Pancreas (tissue), 10 donors: ENCODE data around the gene TSNAX. TPM values are rescaled to one million over a fixed set of nuclear protein-coding genes. Genes with fewer than 3 reads are reported as not detected.

Source experiments
- ATAC-seq, 4 donors: fragments of 200-7000 bp; cut with Tn5 transposase; one replicate each; pipeline versions ENCODE4 v1.8.0 to v1.9.1; 2020; ENCODE audit warnings: mild to moderate bottlenecking in 4 of 4, moderate library complexity in 4 of 4
- DNase-seq, 6 donors: peaks; one replicate each; pipeline ENCODE4 v3.0.0-alpha.2; 2020
- FAIRE-seq: peaks from 2 replicates; lab custom pipeline; 2012; peaks lifted over from hg19 to GRCh38; lab: Jason Lieb, UNC
- H3K27ac ChIP-seq, 4 donors: fragments of 200-600 bp; sonication (generic); 1 replicate in 3 of 4; 2 replicates in 1 of 4; pipeline versions ENCODE4 v1.5.0 to v1.8.0; 2020
- H3K27me3 ChIP-seq, 4 donors: fragments of 200-600 bp; one replicate each; pipeline ENCODE4 v1.8.0; 2021
- H3K36me3 ChIP-seq, 3 donors: fragments of 200-600 bp; sonication (generic) in 1 of 3; one replicate each; pipeline versions ENCODE4 v1.5.0 to v1.8.0; 2020 to 2021
- H3K4me1 ChIP-seq, 3 donors: fragments of 200-600 bp; one replicate each; pipeline ENCODE4 v1.8.0; 2021
- H3K4me3 ChIP-seq, 4 donors: fragments of 200-600 bp; sonication (generic) in 2 of 4; one replicate each; pipeline versions ENCODE4 v1.5.0 to v1.8.0; 2020 to 2021
- H3K9me3 ChIP-seq, 4 donors: fragments of 200-600 bp; one replicate each; pipeline ENCODE4 v1.8.0; 2021
- WGBS, 2 donors: extraction: QIAGEN DNeasy Blood & Tissue Kit; methylation state at CpG; one replicate each; pipeline ENCODE4 v1.1.7; 2013; 5-methylcytosine and 5-hydroxymethylcytosine counted together
- intact Hi-C, 3 donors: fragments of 100-400 bp; cut with DNase I; formaldehyde crosslinking; loops; one replicate each; pipeline versions ENCODE4 v1.11.1 to v1.14.2; 2022
- polyA plus RNA-seq, 2 donors: library from polyadenylated mRNA; stranded (reverse); fragments of 200-250 nt; gene quantifications; one replicate each; pipeline ENCODE4 v1.2.3, GENCODE V29; 2013
- total RNA-seq, 6 donors: library from RNA; stranded (reverse); fragmentation: NEBNext Ultra II Directional in 4 of 6; extraction: Animal tissue kit (Norgen Biotek cat#: 25700) in 4 of 6; gene quantifications; one replicate each; pipeline versions ENCODE4 v1.2.1 to v1.2.4, GENCODE V29; 2021 to 2023
- TF ChIP-seq, protein P1 (sequence below), 4 donors: fragments of 200-600 bp; sonication (generic) in 3 of 4; IDR thresholded peaks; one replicate each; pipeline versions ENCODE4 v1.5.0 to v1.8.0; 2021; ENCODE audit warnings: antibody characterized with exemption in 4 of 4
- donor health status: healthy with polysubstance abuse.
- donor health status: DM: no; HTN: no; CAD: no; lungs with moderate emphysema.
- donor health status: DM: no; HTN: no; CAD: no.
- donor health status: control.
- donor health status: control.
- donor health status: Bipolar disorder and iron deficiency.
- donor health status: DM: yes; HTN: yes; CAD: no.
- donor health status: DM: no; HTN: no; CAD: no.
- donor health status: DM: no; HTN: no; CAD: no.
- donor health status: DM: yes; HTN: yes; CAD: no.

TSNAX gene, protein sequence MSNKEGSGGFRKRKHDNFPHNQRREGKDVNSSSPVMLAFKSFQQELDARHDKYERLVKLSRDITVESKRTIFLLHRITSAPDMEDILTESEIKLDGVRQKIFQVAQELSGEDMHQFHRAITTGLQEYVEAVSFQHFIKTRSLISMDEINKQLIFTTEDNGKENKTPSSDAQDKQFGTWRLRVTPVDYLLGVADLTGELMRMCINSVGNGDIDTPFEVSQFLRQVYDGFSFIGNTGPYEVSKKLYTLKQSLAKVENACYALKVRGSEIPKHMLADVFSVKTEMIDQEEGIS
- 10 to 100 TPM in 4 of 6 donors, 1 to 10 TPM in 2; 8.4 to 18.2 (median 15.0) TPM for total RNA-seq
- 10 to 100 TPM in 1 of 2 donors, 1 to 10 TPM in 1; 5.1 to 16.4 TPM for polyA plus RNA-seq

DNA sequence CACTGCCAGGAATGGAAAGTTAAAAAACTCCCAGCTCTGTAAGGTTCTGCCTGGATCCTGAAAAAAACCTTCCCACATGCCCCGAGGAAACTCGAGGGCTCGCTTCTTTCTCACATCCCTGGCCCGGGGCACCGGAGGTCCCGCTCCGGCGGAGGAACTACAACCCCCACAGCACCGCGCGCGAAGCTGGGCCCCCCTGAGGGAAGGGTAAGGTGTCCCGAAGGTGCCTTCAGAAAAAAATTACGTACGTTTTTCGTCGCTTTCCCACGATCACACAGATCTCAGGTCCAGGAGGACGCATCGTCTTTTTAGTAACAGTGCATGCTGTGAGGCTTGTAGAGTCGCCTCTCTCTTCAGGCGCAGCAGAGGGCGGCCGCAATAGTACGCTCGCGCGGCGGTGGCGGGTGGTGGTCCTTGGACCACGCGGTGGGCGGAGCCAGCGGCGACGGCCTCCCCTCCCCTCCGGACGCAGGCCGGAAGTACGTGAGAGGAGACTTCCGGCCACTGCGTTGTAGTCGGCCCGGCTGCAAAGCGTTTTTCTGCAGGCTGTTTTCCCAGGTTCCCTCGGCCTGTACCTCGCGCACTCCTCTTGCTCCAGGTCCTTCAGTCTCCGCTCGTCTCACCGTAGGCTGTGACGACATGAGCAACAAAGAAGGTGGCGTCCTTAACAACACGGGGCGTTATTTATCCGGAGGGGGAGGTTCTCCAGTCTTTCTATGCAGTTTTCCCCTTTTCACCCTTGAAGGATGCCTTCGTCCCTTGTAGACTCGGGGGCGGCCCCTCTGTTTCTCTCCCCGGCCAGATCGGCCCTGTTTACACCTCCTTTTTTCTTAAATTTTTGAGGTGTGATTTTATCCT lies at the start of gene TSNAX:
Gene TSNAX, plus strand, starts transcription at position 498 of the 858 bp plus-strand sequence. Its CDS starts 142 bp downstream, at position 640.
- H3K4me1 ChIP-seq: peaks cover 4 to 19% (median 8%) of the 10 kb centered on the region in 3 donors
- DNase-seq: peak; percentile 88 to 96 (median 92)
- ATAC-seq: peak; percentile 99 to 100 (median 100)
- peak within 1 kb of the TSS; percentile 50 to 66 (median 61) for H3K4me3 ChIP-seq
- H3K27ac ChIP-seq: peak within 1 kb of the TSS; percentile 89 to 95 (median 92)
- H3K27me3 ChIP-seq: no peaks in the 10 kb centered on the region
- TF ChIP-seq, protein P1, sequence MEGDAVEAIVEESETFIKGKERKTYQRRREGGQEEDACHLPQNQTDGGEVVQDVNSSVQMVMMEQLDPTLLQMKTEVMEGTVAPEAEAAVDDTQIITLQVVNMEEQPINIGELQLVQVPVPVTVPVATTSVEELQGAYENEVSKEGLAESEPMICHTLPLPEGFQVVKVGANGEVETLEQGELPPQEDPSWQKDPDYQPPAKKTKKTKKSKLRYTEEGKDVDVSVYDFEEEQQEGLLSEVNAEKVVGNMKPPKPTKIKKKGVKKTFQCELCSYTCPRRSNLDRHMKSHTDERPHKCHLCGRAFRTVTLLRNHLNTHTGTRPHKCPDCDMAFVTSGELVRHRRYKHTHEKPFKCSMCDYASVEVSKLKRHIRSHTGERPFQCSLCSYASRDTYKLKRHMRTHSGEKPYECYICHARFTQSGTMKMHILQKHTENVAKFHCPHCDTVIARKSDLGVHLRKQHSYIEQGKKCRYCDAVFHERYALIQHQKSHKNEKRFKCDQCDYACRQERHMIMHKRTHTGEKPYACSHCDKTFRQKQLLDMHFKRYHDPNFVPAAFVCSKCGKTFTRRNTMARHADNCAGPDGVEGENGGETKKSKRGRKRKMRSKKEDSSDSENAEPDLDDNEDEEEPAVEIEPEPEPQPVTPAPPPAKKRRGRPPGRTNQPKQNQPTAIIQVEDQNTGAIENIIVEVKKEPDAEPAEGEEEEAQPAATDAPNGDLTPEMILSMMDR (IDR thresholded peaks at IDR 0.05): no peak
- 0% methylated on average over 60 to 61 of the region's 61 CpGs for WGBS, 2 donors
- H3K36me3 ChIP-seq: no peaks in the 10 kb centered on the region
- FAIRE-seq: no peak
- intact Hi-C loops: no loop called here
- H3K9me3 ChIP-seq: no peaks in the 10 kb centered on the region

DNA sequence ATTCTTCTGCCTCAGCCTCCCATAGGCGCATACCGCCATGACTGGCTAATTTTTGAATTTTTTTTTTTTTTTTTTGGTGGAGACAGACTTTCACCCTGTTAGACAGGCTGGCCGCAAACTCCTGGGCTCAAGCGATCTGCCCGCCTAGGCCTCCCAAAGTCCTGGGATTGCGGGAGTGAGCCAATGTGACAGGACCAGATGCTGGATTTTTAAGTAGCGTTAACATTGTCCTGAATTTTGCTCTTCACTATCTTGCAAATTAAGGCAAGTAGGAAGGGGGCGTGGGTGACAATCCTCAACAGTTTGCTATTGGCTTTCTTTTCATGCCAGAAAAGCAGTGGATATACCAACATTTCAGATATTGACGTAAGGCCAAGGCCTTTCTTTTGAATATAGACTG lies 49.7 kb upstream of the TSNAX start:
- H3K27me3 ChIP-seq: no peaks in the 10 kb centered on the region
- no peak overlapping the region for H3K27ac ChIP-seq
- no peak for ATAC-seq
- FAIRE-seq: no peak
- no peak for DNase-seq
- WGBS, 2 donors: 96 to 97% methylated on average over 9 of the region's 9 CpGs
- TF ChIP-seq, protein P1 (IDR thresholded peaks at IDR 0.05): no peak
- intact Hi-C loops: no loop called here
- H3K4me3 ChIP-seq: no peak overlapping the region
- H3K9me3 ChIP-seq: no peaks in the 10 kb centered on the region
- H3K36me3 ChIP-seq: no peaks in the 10 kb centered on the region
- H3K4me1 ChIP-seq: no peaks in the 10 kb centered on the region

DNA sequence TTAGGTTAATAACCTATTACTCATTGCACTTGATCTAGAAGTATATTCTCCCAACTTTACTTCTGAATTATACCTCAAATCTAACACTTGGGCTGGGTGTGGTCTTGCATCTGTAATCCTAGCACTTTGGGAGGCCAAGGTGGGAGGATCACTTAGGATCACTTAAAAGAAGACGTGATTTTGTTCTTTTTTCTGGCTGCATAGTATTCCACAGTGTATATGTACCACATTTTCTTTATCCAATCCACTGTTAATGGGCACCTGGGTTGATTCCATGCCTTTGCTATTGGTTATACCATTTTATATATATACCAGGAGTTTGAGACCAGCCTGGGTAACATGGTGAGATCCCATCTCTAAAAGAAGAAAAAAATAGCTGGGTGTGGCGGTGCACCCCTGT lies 48.5 kb upstream of the TSNAX start:
- FAIRE-seq: no peak
- WGBS, 2 donors: 96 to 99% methylated on average over 2 of the region's 2 CpGs
- DNase-seq: no peak
- H3K36me3 ChIP-seq: no peaks in the 10 kb centered on the region
- ATAC-seq: no peak
- H3K4me1 ChIP-seq: peaks cover 0 to 6% (median 0%) of the 10 kb centered on the region in 3 donors
- H3K9me3 ChIP-seq: no peaks in the 10 kb centered on the region
- no peak overlapping the region for H3K27ac ChIP-seq
- intact Hi-C loops: no loop called here
- H3K4me3 ChIP-seq: no peak overlapping the region
- no peaks in the 10 kb centered on the region for H3K27me3 ChIP-seq
- TF ChIP-seq, protein P1 (IDR thresholded peaks at IDR 0.05): no peak

DNA sequence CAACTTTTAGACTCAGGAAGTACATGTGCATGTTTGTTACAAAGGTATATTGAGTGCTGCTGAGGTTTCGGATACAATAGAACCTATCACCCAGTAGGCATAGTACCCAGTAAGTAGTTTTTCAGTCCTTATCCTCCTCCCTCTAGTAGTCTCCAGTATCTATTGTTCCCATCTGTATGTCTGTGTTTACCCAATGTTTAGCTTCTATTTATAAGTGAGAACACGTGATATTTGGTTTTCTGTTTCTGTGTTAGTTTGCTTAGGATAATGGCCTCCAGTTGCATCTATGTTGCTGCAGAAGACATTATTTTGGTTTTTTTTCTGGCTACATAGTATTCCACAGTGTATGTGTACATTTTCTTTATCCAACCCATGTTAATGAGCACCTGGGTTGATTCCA lies 47.2 kb upstream of the TSNAX start:
- Histone ChIP-seq H3K4me3 (no peak overlapping the region), H3K9me3 (no peaks in the 10 kb centered on the region), H3K27me3 (no peaks in the 10 kb centered on the region), H3K36me3 (no peaks in the 10 kb centered on the region), H3K4me1 (peaks cover 0 to 11% (median 4%) of the 10 kb centered on the region in 3 donors), H3K27ac (no peak overlapping the region)
- FAIRE-seq: no peak
- ATAC-seq: no peak
- intact Hi-C loops: no loop called here
- 64 to 76% methylated on average over 2 of the region's 2 CpGs for WGBS, 2 donors
- DNase-seq: no peak
- TF ChIP-seq, protein P1 (IDR thresholded peaks at IDR 0.05): no peak
